AG09319 (cell line): ENCODE data around the gene ANAPC16.
"Not testable (repeated sequence)": the region's sequence is repeated elsewhere in the genome, so short reads cannot be mapped to it uniquely, and the experiment has no call there.

ENCODE experiments used
- DNase-seq: peaks from one replicate; pipeline ENCODE4 v3.0.0-alpha.2; 2010; ENCODE audit warnings: low read depth; ENCODE audit errors: extremely low read depth
- TF ChIP-seq, protein P1 (sequence below): IDR thresholded peaks from 2 replicates; pipeline ENCODE4 v1.5.1; 2011; ENCODE audit warnings: low read depth, mild to moderate bottlenecking, inconsistent platforms, low read length, moderate library complexity

Gene ANAPC16

GRCh38 chr10:72277340-72277995 lies 61.7 kb downstream of the ANAPC16 start:
- DNase-seq = no peak
- TF ChIP-seq, protein P1, sequence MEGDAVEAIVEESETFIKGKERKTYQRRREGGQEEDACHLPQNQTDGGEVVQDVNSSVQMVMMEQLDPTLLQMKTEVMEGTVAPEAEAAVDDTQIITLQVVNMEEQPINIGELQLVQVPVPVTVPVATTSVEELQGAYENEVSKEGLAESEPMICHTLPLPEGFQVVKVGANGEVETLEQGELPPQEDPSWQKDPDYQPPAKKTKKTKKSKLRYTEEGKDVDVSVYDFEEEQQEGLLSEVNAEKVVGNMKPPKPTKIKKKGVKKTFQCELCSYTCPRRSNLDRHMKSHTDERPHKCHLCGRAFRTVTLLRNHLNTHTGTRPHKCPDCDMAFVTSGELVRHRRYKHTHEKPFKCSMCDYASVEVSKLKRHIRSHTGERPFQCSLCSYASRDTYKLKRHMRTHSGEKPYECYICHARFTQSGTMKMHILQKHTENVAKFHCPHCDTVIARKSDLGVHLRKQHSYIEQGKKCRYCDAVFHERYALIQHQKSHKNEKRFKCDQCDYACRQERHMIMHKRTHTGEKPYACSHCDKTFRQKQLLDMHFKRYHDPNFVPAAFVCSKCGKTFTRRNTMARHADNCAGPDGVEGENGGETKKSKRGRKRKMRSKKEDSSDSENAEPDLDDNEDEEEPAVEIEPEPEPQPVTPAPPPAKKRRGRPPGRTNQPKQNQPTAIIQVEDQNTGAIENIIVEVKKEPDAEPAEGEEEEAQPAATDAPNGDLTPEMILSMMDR = no peak

DNA sequence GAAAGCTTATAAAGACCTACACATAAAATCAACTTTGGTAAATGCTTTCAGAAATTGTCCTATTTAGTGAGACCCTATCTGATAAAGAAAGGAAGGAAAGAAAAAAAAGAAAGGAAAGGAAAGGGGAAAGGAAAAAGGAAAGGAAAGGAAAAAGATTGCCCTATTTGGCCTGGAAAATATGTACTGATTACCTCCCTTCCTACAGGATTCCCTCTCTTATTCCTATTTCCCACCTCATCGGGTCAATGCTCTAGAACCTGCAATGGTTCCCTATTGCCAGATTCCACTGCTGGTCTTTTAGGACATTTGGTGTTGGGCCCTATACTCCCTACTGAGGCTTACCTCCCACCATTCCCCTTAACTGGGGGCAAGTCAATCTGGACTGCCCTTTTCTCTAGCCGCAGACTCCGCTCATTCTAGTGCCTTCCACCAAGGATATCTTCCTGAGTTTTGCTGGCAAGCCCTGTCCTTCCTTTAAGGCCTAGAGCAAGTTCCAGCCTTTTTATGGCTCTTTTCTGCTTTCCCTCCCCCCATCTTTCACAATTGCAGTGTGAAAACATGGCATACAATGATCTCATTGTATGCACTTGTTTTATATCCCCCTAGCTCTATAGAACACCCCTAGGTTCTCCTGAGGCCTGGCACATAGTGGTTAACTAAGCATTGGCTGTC lies 62.3 kb downstream of the ANAPC16 start:
- TF ChIP-seq, protein P1 = no peak
- no peak for DNase-seq

DNA sequence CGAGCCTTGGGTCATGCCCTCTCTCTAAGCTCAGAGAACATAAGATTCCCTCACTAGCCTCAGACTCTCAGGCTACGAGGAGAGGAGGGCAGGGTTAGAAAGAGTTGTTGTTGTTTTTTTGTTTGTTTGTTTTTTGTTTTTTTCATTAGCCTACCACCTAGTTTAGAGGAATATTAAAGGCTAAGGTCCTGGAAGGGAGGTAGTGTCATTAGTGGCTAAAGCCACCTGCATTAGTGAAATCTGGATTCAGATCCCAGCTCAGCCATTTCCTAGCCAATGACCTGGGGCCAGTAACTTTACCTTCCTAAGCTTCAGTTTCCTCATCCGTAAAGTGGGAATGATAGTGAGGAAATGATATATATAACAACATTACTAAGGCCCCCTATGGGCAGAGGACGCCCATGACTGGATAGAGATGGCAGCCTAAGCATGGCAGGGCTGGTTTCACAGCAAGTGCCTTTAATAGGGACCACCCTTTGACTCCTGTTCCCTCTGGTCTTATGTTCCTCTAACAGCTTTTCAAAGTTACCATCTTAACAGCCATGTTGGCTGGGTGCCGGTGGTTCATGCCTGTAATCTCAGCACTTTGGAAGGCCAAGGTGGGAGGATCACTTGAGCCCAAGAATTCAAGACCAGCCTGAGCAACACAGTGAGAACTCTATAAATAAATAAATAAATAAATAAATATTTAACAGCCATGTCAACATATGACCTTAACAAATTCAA lies 63.0 kb downstream of the ANAPC16 start:
- TF ChIP-seq, protein P1 = no peak
- DNase-seq = no peak

DNA sequence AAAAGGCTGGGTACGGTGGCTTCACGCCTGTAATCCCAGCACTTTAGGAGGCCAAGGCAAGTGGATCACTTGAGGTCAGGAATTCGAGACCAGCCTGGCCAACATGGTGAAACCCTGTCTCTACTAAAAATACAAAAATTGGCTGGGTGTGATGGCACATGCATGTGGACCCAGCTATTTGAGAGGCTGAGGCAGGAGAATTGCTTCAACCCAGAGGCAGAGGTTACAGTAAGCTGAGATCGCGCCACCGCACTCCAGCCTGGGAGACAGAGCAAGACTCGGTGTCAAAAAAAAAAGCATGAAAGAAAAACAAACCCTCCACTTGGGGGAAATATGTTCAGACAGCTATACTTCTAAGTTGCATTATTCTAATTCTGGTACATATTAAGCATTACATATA lies 63.8 kb downstream of the ANAPC16 start:
- not testable (repeated sequence) for DNase-seq

DNA sequence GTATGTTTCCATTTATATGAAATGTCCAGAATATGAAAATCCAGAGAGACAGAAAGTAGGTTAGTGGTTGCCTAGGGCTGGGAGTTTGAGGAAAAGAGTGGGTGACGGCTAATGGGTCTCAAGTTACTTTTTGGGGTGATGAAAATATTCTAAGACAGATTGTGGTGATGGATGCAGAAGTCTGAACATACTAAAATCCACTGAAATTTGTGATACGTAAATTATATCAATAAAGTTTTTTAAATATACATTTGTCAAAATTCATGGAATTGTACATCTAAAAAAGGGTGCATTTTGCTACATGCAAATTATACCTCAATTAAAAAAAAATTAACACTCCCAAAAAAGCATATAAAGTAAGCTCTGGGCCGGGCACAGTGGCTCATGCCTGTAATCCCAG lies 67.3 kb downstream of the ANAPC16 start:
- no peak for DNase-seq
- TF ChIP-seq, protein P1 = no peak
